Activated T-cell treated with anti-CD3 and anti-CD28 coated beads for 24 hours (primary cell): ENCODE measurements around the gene SPACA1.
"Not testable (repeated sequence)": the region's sequence is repeated elsewhere in the genome, so short reads cannot be mapped to it uniquely, and the experiment has no call there.

Source experiments
- DNase-seq: peaks from one replicate; pipeline ENCODE4 v3.0.0-alpha.2; 2020; ENCODE audit warnings: low read depth

SPACA1 gene

GRCh38 chr6:88047510-88048150 is at the start of gene SPACA1:
TSS of gene SPACA1 (plus strand) at chr6:88047841. CDS start at chr6:88047906, 65 bp downstream.
- DNase-seq = no peak

GRCh38 chr6:88000713-88001112 is 46.9 kb upstream of the SPACA1 start:
- DNase-seq = no peak

- not testable (repeated sequence) for DNase-seq
Measured at GRCh38 chr6:88001279-88001678, 46.4 kb upstream of the SPACA1 start.

GRCh38 chr6:88004707-88005106 is 42.9 kb upstream of the SPACA1 start:
- DNase-seq = no peak

GRCh38 chr6:88006557-88006956 is 41.1 kb upstream of the SPACA1 start:
- DNase-seq = no peak

- DNase-seq = no peak
Measured at GRCh38 chr6:88008411-88008810, 39.2 kb upstream of the SPACA1 start.

GRCh38 chr6:88008831-88009231 is 38.8 kb upstream of the SPACA1 start:
- no peak for DNase-seq

GRCh38 chr6:88013015-88013414 is 34.6 kb upstream of the SPACA1 start:
- DNase-seq = no peak

GRCh38 chr6:88013554-88013953 is 34.1 kb upstream of the SPACA1 start:
- DNase-seq = no peak

- no peak for DNase-seq
Measured at GRCh38 chr6:88020439-88020838, 27.2 kb upstream of the SPACA1 start.

GRCh38 chr6:88024696-88025095 is 22.9 kb upstream of the SPACA1 start:
- DNase-seq = no peak

GRCh38 chr6:88031550-88031949 is 16.1 kb upstream of the SPACA1 start:
- no peak for DNase-seq

GRCh38 chr6:88044530-88044929 is 3.1 kb upstream of the SPACA1 start:
- no peak for DNase-seq

GRCh38 chr6:88045521-88046136 is 2.0 kb upstream of the SPACA1 start:
- DNase-seq = no peak

GRCh38 chr6:88048578-88048977 is 937 bp downstream of the SPACA1 start:
- DNase-seq = no peak

- no peak for DNase-seq
Measured at GRCh38 chr6:88050140-88050818, 2.6 kb downstream of the SPACA1 start.

- DNase-seq = no peak
Measured at GRCh38 chr6:88059191-88059590, 11.6 kb downstream of the SPACA1 start.

- DNase-seq = no peak
Measured at GRCh38 chr6:88062376-88062775, 14.7 kb downstream of the SPACA1 start.

GRCh38 chr6:88072462-88072861 is 24.8 kb downstream of the SPACA1 start:
- no peak for DNase-seq

GRCh38 chr6:88074791-88075190 is 27.1 kb downstream of the SPACA1 start:
- DNase-seq = no peak

GRCh38 chr6:88077305-88077704 is 29.7 kb downstream of the SPACA1 start:
- DNase-seq = no peak

GRCh38 chr6:88086792-88087191 is 39.2 kb downstream of the SPACA1 start:
- DNase-seq = no peak

- DNase-seq = no peak
Measured at GRCh38 chr6:88089708-88090107, 42.1 kb downstream of the SPACA1 start.
